ENCODE measurements around the gene MYO1D. TPM values are rescaled to one million over a fixed set of nuclear protein-coding genes. Genes with fewer than 3 reads are reported as not detected.

The MYO1D gene
- total and polyA plus RNA-seq, 2 donors (not counting 1 experiment from before 2014, with no cell fraction given), result 5.4 to 26.7 TPM

DNA sequence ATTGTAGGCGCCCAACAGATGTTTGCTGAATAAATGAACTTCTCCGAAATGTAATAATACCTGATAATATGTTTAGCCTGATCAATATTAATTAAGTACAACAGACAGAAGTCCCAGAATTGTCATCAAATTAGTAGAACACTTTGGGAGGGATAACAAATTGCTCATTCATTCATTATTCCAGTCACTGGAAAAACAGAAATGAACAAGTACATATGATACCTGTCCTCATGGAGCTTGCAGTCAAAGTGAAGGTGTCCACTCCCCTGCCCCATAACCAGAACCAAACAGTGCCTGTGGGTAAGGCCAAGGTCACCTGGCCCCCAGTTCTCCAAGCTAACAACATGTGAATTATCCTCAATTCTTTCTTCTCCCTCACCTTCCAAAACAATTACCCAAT, 42.8 kb downstream of the MYO1D start:
- Histone ChIP-seq H3K27me3 (replicated peaks in 1 of 4; ENCODE audit: control extremely low read depth in 1 of 4, control insufficient read depth in 3 of 4, insufficient read depth in 4 of 4, low read length in 3 of 4) (no peaks in the 10 kb centered on the region), H4K20me1 (ENCODE audit: control insufficient read depth, insufficient read depth, low read length, poor library complexity, severe bottlenecking) (no peaks in the 10 kb centered on the region), H3K9me3 (ENCODE audit: control extremely low read depth in 1 of 3, control insufficient read depth in 2 of 3, insufficient read depth in 1 of 3, low read length in 2 of 3) (no peaks in the 10 kb centered on the region), H3K27ac (ENCODE audit: low read length in 2 of 2) (no peak overlapping the region), H3K79me2 (ENCODE audit: control insufficient read depth, insufficient read depth, low read length) (peaks cover 3% of the 10 kb centered on the region), H3K36me3 (replicated peaks in 1 of 2; ENCODE audit: control extremely low read depth in 1 of 2, control insufficient read depth in 1 of 2, extremely low read depth in 1 of 2, insufficient read depth in 2 of 2, low read length in 1 of 2) (no peaks in the 10 kb centered on the region), H3K9ac (ENCODE audit: low read length) (no peak overlapping the region), H3K4me1 (ENCODE audit: control insufficient read depth in 2 of 2, insufficient read depth in 2 of 2, low read length in 2 of 2) (peaks cover 8 to 18% of the 10 kb centered on the region in 2 donors), H3K4me3 (ENCODE audit: control extremely low read depth in 1 of 5, extremely low read depth in 1 of 5, insufficient read depth in 1 of 5, low read depth in 2 of 5, low read length in 4 of 5) (no peak overlapping the region), H3K4me2 (replicated peaks; ENCODE audit: low read depth, low read length, poor library complexity, severe bottlenecking) (no peak overlapping the region), H2AFZ (ENCODE audit: insufficient read depth, low read depth, low read length, poor library complexity, severe bottlenecking) (no peak overlapping the region)
- DNase-seq (no peak), ATAC-seq (ENCODE audit: low read depth) (no peak)
- Mint-ChIP-seq H3K27ac (no peak overlapping the region), H3K4me1 (peaks cover 43% of the 10 kb centered on the region), H3K27me3 (no peaks in the 10 kb centered on the region), H3K4me3 (no peak overlapping the region), H3K9me3 (ENCODE audit: insufficient read depth) (no peaks in the 10 kb centered on the region)
- intact Hi-C loops (cut with micrococcal nuclease), result no loop called here
- POLR2A ChIA-PET, result no interaction called here
- CTCF ChIA-PET, result interaction anchor here (1.9 kb wide), 2 partner anchors 36 to 43 kb away, joined by 4 to 8 read pairs; no protein-coding TSS in a partner anchor
- no peak for TF ChIP-seq EZH2 (IDR thresholded peaks at IDR 0.05; ENCODE audit: borderline replicate concordance, insufficient read depth, low read depth, low read length, poor library complexity, severe bottlenecking)
- TF ChIP-seq, protein P1, sequence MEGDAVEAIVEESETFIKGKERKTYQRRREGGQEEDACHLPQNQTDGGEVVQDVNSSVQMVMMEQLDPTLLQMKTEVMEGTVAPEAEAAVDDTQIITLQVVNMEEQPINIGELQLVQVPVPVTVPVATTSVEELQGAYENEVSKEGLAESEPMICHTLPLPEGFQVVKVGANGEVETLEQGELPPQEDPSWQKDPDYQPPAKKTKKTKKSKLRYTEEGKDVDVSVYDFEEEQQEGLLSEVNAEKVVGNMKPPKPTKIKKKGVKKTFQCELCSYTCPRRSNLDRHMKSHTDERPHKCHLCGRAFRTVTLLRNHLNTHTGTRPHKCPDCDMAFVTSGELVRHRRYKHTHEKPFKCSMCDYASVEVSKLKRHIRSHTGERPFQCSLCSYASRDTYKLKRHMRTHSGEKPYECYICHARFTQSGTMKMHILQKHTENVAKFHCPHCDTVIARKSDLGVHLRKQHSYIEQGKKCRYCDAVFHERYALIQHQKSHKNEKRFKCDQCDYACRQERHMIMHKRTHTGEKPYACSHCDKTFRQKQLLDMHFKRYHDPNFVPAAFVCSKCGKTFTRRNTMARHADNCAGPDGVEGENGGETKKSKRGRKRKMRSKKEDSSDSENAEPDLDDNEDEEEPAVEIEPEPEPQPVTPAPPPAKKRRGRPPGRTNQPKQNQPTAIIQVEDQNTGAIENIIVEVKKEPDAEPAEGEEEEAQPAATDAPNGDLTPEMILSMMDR (IDR thresholded peaks at IDR 0.05), result no peak
- no CpG with 5 or more reads among the region's 2 CpGs for WGBS (ENCODE audit: insufficient coverage)

DNA sequence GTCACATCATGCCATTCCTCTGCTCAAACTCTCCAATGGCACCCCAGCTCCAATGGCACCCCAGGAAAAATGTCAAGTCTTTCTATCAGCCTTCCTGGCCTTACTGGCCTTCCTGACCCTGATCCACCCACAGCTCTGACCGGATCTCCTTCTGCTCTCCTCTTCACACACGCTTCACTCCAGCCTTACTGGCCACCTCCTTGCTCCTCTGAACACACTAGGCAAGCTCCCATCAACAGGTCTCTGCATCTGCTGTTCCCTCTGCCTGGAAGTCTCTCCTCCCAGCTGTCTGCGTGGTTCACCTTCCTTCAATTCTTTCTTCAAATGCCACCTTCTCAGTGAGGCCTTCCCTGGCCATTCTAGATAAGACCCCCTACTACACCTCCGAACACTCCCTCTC, 43.4 kb downstream of the MYO1D start:
- POLR2A ChIA-PET, result no interaction called here
- Histone ChIP-seq H4K20me1 (ENCODE audit: control insufficient read depth, insufficient read depth, low read length, poor library complexity, severe bottlenecking) (no peaks in the 10 kb centered on the region), H3K4me3 (ENCODE audit: control extremely low read depth in 1 of 5, extremely low read depth in 1 of 5, insufficient read depth in 1 of 5, low read depth in 2 of 5, low read length in 4 of 5) (no peak overlapping the region), H3K9me3 (ENCODE audit: control extremely low read depth in 1 of 3, control insufficient read depth in 2 of 3, insufficient read depth in 1 of 3, low read length in 2 of 3) (no peaks in the 10 kb centered on the region), H3K4me2 (replicated peaks; ENCODE audit: low read depth, low read length, poor library complexity, severe bottlenecking) (no peak overlapping the region), H2AFZ (ENCODE audit: insufficient read depth, low read depth, low read length, poor library complexity, severe bottlenecking) (no peak overlapping the region), H3K9ac (ENCODE audit: low read length) (no peak overlapping the region), H3K36me3 (replicated peaks in 1 of 2; ENCODE audit: control extremely low read depth in 1 of 2, control insufficient read depth in 1 of 2, extremely low read depth in 1 of 2, insufficient read depth in 2 of 2, low read length in 1 of 2) (no peaks in the 10 kb centered on the region), H3K27ac (ENCODE audit: low read length in 2 of 2) (no peak overlapping the region), H3K79me2 (ENCODE audit: control insufficient read depth, insufficient read depth, low read length) (peaks cover 3% of the 10 kb centered on the region), H3K27me3 (replicated peaks in 1 of 4; ENCODE audit: control extremely low read depth in 1 of 4, control insufficient read depth in 3 of 4, insufficient read depth in 4 of 4, low read length in 3 of 4) (no peaks in the 10 kb centered on the region), H3K4me1 (ENCODE audit: control insufficient read depth in 2 of 2, insufficient read depth in 2 of 2, low read length in 2 of 2) (peaks cover 14 to 22% of the 10 kb centered on the region in 2 donors)
- TF ChIP-seq EZH2 (IDR thresholded peaks at IDR 0.05; ENCODE audit: borderline replicate concordance, insufficient read depth, low read depth, low read length, poor library complexity, severe bottlenecking), result no peak
- peaks cover 49% of the 10 kb centered on the region for H3K4me1 Mint-ChIP-seq
- ATAC-seq (ENCODE audit: low read depth), result no peak
- no peaks in the 10 kb centered on the region for H3K27me3 Mint-ChIP-seq
- CTCF ChIA-PET, result interaction anchor here (1.9 to 5.7 kb wide), 2 partner anchors 36 to 43 kb away, joined by 4 to 33 read pairs; partner anchors contain the start of gene MYO1D
- no peaks in the 10 kb centered on the region for H3K9me3 Mint-ChIP-seq (ENCODE audit: insufficient read depth)
- no peak overlapping the region for H3K27ac Mint-ChIP-seq
- DNase-seq, result no peak
- intact Hi-C loops (cut with micrococcal nuclease), result no loop called here
- no peak overlapping the region for H3K4me3 Mint-ChIP-seq
- WGBS (ENCODE audit: insufficient coverage), result 97% methylated on average over 4 of the region's 4 CpGs
